ENCODE data around the gene PLAC8L1. TPM values are rescaled to one million over a fixed set of nuclear protein-coding genes. Genes with fewer than 3 reads are reported as not detected.

The PLAC8L1 gene
- total RNA-seq, 1 experiment from 2014 or later: not detected

DNA sequence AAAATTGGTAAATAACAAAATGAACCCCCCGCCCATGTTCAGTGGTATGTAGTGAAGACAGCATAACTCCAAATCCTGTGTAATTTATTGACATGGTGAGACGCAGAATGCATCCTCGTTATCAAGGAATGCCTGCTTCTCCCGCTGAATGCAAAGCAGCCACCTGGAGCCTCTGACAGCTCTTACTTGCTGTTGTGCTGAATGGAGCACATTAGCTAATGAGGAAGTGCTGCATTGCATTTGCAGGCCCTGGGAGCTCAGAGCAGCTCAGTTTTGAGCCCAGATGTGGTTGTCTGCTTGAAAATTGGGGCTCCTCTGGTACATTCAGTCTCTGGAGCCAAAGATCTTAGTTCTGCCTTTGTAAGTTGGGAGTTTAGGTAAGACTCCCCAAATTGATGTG is 28.9 kb downstream of the PLAC8L1 start:
- intact Hi-C loops (cut with micrococcal nuclease; ENCODE audit: unreplicated experiment): no loop called here
- Histone ChIP-seq H3K79me2 (ENCODE audit: low read depth) (no peaks in the 10 kb centered on the region), H3K36me3 (ENCODE audit: low read depth) (no peaks in the 10 kb centered on the region), H3K9me3 (ENCODE audit: insufficient read depth, low read depth) (no peaks in the 10 kb centered on the region), H3F3A (ENCODE audit: insufficient read depth, low read depth) (no peaks in the 10 kb centered on the region), H4K20me1 (ENCODE audit: insufficient read depth) (no peaks in the 10 kb centered on the region), H3K4me2 (no peak overlapping the region), H3K27ac (no peak overlapping the region), H3K9me2 (ENCODE audit: insufficient read depth) (no peaks in the 10 kb centered on the region), H3K4me3 (no peak overlapping the region), H3K4me1 (replicated peaks; ENCODE audit: insufficient read depth) (no peaks in the 10 kb centered on the region), H3K27me3 (ENCODE audit: insufficient read depth, low read depth) (no peaks in the 10 kb centered on the region), H2AFZ (no peak overlapping the region)
- TF ChIP-seq EZH2 (IDR thresholded peaks at IDR 0.05; ENCODE audit: low read depth): no peak
- TF ChIP-seq, protein P1, sequence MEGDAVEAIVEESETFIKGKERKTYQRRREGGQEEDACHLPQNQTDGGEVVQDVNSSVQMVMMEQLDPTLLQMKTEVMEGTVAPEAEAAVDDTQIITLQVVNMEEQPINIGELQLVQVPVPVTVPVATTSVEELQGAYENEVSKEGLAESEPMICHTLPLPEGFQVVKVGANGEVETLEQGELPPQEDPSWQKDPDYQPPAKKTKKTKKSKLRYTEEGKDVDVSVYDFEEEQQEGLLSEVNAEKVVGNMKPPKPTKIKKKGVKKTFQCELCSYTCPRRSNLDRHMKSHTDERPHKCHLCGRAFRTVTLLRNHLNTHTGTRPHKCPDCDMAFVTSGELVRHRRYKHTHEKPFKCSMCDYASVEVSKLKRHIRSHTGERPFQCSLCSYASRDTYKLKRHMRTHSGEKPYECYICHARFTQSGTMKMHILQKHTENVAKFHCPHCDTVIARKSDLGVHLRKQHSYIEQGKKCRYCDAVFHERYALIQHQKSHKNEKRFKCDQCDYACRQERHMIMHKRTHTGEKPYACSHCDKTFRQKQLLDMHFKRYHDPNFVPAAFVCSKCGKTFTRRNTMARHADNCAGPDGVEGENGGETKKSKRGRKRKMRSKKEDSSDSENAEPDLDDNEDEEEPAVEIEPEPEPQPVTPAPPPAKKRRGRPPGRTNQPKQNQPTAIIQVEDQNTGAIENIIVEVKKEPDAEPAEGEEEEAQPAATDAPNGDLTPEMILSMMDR (conservative IDR thresholded peaks at IDR 0.05): no peak
- CTCF ChIA-PET: no interaction called here
- BruUV-seq (replicated peaks): no TSS peak
- POLR2A ChIA-PET (ENCODE audit: unreplicated experiment): no interaction called here
- no peak for DNase-seq

DNA sequence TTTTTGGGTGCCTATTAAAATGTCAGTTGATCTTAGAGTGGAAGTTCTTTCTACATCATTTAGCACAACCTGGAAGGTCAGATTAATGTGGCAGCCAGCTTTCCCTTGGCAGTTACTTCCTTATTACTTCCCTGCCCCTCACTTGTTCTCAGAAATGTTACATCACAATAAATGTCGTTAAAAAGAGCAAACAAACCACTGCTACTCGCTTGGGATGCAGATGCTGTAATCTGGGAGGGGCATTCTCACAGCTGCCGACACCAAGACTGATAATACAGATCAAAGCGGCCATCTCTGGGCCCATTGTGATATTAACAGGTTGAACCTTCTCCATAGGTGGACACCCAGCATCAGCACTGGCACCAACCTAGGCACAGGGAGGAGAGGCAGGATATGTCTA is 29.3 kb downstream of the PLAC8L1 start:
- ChIA-PET CTCF (no interaction called here), POLR2A (ENCODE audit: unreplicated experiment) (no interaction called here)

DNA sequence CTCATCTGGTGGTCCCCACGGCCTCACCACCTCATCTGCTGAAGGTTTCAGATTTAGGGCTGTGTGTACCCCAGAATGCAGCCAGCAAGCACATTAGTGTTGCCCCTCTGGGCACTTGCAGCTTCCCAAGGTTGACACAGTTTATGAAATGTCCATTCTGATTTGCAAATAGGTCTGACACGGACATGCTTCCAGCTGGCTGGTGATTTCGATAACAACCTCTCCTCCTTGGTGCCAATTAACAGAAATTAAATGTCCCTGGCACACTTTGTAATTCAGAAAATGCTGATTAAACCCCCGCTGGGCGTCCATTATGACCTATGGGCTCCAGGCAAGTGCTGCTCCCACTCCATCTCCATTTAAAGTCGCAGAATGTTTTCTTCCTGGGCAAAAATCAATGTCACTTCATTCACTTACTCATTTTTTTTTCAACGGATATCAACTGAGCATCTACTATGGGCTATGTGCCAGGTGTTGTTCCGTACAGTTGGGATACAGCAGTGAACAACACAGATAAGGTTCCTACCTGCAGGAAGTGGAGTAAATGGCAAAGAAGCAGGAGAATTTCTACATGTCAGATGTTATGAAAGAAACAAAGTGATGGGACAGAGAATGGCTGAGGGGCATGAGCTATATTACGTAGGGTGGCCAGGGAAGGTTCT is 32.0 kb downstream of the PLAC8L1 start:
- TF ChIP-seq, protein P1 (conservative IDR thresholded peaks at IDR 0.05): no peak
- no peak for TF ChIP-seq EZH2 (IDR thresholded peaks at IDR 0.05; ENCODE audit: low read depth)
- no peaks in the 10 kb centered on the region for H3K79me2 ChIP-seq (ENCODE audit: low read depth)
- no peak overlapping the region for H2AFZ ChIP-seq
- H3K27me3 ChIP-seq (ENCODE audit: insufficient read depth, low read depth): no peaks in the 10 kb centered on the region
- CTCF ChIA-PET: no interaction called here
- no peak overlapping the region for H3K4me2 ChIP-seq
- no peaks in the 10 kb centered on the region for H3K9me2 ChIP-seq (ENCODE audit: insufficient read depth)
- no peaks in the 10 kb centered on the region for H3K4me1 ChIP-seq (replicated peaks; ENCODE audit: insufficient read depth)
- H3K4me3 ChIP-seq: no peak overlapping the region
- DNase-seq: no peak
- intact Hi-C loops (cut with micrococcal nuclease; ENCODE audit: unreplicated experiment): no loop called here
- H3K27ac ChIP-seq: no peak overlapping the region
- POLR2A ChIA-PET (ENCODE audit: unreplicated experiment): no interaction called here
- BruUV-seq (replicated peaks): no TSS peak
- no peaks in the 10 kb centered on the region for H3F3A ChIP-seq (ENCODE audit: insufficient read depth, low read depth)
- no peaks in the 10 kb centered on the region for H4K20me1 ChIP-seq (ENCODE audit: insufficient read depth)
- H3K9me3 ChIP-seq (ENCODE audit: insufficient read depth, low read depth): no peaks in the 10 kb centered on the region
- no peaks in the 10 kb centered on the region for H3K36me3 ChIP-seq (ENCODE audit: low read depth)

More for the DNA sequence above, 29.3 kb downstream of the PLAC8L1 start:
- no peak overlapping the region for H3K27ac ChIP-seq
- no peaks in the 10 kb centered on the region for H3K4me1 ChIP-seq (replicated peaks; ENCODE audit: insufficient read depth)
- no peak overlapping the region for H3K4me2 ChIP-seq
- intact Hi-C loops (cut with micrococcal nuclease; ENCODE audit: unreplicated experiment): no loop called here
- TF ChIP-seq, protein P1 (conservative IDR thresholded peaks at IDR 0.05): no peak
- no peak for TF ChIP-seq EZH2 (IDR thresholded peaks at IDR 0.05; ENCODE audit: low read depth)
- no peak overlapping the region for H2AFZ ChIP-seq
- H3F3A ChIP-seq (ENCODE audit: insufficient read depth, low read depth): no peaks in the 10 kb centered on the region
- no peaks in the 10 kb centered on the region for H4K20me1 ChIP-seq (ENCODE audit: insufficient read depth)
- no peaks in the 10 kb centered on the region for H3K27me3 ChIP-seq (ENCODE audit: insufficient read depth, low read depth)
- no peaks in the 10 kb centered on the region for H3K9me2 ChIP-seq (ENCODE audit: insufficient read depth)
- no peaks in the 10 kb centered on the region for H3K79me2 ChIP-seq (ENCODE audit: low read depth)
- no peaks in the 10 kb centered on the region for H3K9me3 ChIP-seq (ENCODE audit: insufficient read depth, low read depth)
- no peaks in the 10 kb centered on the region for H3K36me3 ChIP-seq (ENCODE audit: low read depth)
- BruUV-seq (replicated peaks): no TSS peak
- H3K4me3 ChIP-seq: no peak overlapping the region
- peak in 1 of 2 experiments; percentile 46 for DNase-seq
